NCI-H2227 (cell line): ENCODE results near the gene MNX1.

Experiments used
- DNase-seq: peaks from one replicate; lab custom pipeline; 2025; ENCODE audit not compliant: unreplicated experiment; lab: John Stamatoyannopoulos, UW

The MNX1 gene

GRCh38 chr7:157003756-157004520 is 6.5 kb downstream of the MNX1 start:
- DNase-seq = peak; percentile 65

GRCh38 chr7:157003445-157003755 is 7.1 kb downstream of the MNX1 start:
- DNase-seq = no peak

GRCh38 chr7:157002819-157003421 is 7.5 kb downstream of the MNX1 start:
- peak; percentile 20 for DNase-seq

- DNase-seq = no peak
Observed at GRCh38 chr7:157001920-157002818, 8.3 kb downstream of the MNX1 start.

GRCh38 chr7:157000741-157001653 is 9.5 kb downstream of the MNX1 start:
- no peak for DNase-seq

GRCh38 chr7:156999958-157000726 is 10.3 kb downstream of the MNX1 start:
- DNase-seq = no peak

- no peak for DNase-seq
Observed at GRCh38 chr7:156998988-156999957, 11.2 kb downstream of the MNX1 start.

- no peak for DNase-seq
Observed at GRCh38 chr7:156994417-156994816, 16.0 kb downstream of the MNX1 start.

GRCh38 chr7:156993925-156994235 is 16.6 kb downstream of the MNX1 start:
- no peak for DNase-seq

- DNase-seq = peak; percentile 75
Observed at GRCh38 chr7:156993021-156993924, 17.2 kb downstream of the MNX1 start.

- DNase-seq = no peak
Observed at GRCh38 chr7:156989766-156990535, 20.5 kb downstream of the MNX1 start.

- DNase-seq = no peak
Observed at GRCh38 chr7:156988343-156989185, 21.9 kb downstream of the MNX1 start.

GRCh38 chr7:156986378-156986777 is 24.1 kb downstream of the MNX1 start:
- no peak for DNase-seq

GRCh38 chr7:156985101-156985992 is 25.1 kb downstream of the MNX1 start:
- DNase-seq = no peak

- DNase-seq = no peak
Observed at GRCh38 chr7:156984174-156984891, 26.1 kb downstream of the MNX1 start.
